ENCODE data around the gene HHAT.

HHAT gene

DNA sequence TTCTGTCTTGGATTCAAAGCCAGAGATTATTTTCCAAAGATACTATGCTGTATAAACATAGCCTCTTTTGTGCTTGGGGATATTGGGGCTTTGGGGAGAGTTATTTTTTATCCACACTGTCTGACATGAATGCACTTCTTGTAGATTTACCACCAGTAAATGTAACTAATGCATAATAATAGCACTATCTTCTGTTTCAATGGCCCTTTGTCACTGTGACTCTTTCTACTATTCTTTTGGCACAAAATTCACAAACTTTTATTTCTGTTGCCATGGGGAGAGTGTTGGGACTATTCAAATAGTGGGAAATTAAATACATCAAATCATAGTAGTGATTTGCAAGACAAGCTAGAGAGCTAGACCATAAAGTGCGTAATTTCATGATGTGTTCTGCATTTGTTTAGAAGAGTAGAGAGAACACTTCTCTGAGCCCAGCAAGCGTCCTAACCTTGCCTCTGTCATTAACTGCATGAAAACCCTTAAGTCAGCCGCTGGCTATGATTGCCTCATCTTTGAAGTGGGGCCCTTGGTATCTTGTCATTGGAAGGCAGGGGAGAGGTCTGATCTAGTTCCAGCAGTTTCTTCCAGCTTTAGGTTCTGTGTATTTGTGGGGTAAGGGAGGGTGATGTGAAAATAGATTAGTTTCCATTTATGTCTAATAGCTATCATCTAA is 154.4 kb downstream of the HHAT start:
- no peak for DNase-seq (ENCODE audit: low read depth, low spot score)

DNA sequence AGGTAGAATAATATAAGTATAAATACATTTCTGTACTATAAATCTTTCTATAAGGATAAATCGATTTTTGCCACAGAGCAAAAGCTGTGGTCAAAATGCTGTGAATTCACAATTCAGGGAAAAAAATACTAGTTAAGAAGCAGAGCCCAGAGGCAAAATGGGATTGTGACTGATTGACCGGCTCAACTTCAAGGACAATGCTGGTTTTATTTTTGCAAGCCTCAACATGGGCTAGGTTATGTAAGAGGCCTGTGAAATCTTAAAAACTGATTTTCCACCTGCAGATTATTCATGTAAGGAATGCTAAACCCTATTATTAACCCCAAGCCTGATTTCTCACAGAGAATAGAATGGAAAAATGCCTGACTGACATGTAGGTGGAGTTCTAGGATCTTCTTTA is 155.1 kb downstream of the HHAT start:
- DNase-seq (ENCODE audit: low read depth, low spot score) = no peak

- no peak for DNase-seq (ENCODE audit: low read depth, low spot score)
Measured at GRCh38 chr1:210487021-210487420, 158.3 kb downstream of the HHAT start.

- DNase-seq (ENCODE audit: low read depth, low spot score) = no peak
Measured at GRCh38 chr1:210489491-210489890, 160.8 kb downstream of the HHAT start.

DNA sequence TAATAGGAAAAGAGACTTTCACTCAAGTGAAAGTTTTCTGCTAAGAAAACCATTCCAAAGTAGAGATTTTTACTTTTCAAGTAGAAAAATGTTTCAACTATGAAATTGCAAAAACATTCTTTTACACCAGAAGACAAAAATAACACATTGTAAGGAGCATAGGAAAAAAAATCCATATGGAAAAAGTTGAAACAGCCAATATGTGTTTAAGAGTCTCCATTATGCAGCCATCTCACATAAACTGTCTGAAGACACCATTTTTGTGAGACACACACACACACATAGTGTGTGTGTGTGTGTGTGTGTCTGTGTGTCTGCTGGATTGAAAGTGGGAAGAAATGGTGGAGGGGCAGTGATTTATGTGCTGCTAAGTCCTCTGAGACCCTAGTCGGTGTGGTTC is 162.1 kb downstream of the HHAT start:
- no peak for DNase-seq (ENCODE audit: low read depth, low spot score)

GRCh38 chr1:210496063-210496462 is 167.4 kb downstream of the HHAT start:
- no peak for DNase-seq (ENCODE audit: low read depth, low spot score)

GRCh38 chr1:210499956-210500355 is 171.3 kb downstream of the HHAT start:
- DNase-seq (ENCODE audit: low read depth, low spot score) = no peak

- no peak for DNase-seq (ENCODE audit: low read depth, low spot score)
Measured at GRCh38 chr1:210500831-210501230, 172.1 kb downstream of the HHAT start.

DNA sequence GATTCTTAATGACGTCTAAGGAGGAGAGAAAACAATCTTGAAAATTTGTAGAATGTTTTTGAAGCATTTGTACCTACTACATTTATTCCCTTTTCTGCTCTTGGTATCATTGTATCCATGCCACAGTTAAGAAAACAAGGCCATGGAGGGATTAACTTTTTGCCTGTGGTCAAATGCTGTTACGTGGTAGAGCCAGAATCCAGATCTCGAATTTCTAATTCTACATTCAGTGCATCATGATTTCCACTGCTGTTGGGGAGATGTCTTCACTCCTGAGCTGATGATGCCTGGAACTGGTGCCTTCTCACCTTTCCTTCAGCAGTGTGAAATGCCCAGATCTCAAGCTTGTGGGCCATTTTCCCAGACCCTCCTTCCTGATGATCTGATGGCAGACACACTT is 175.6 kb downstream of the HHAT start:
- no peak for DNase-seq (ENCODE audit: low read depth, low spot score)

- no peak for DNase-seq (ENCODE audit: low read depth, low spot score)
Measured at GRCh38 chr1:210505601-210506496, 177.1 kb downstream of the HHAT start.

GRCh38 chr1:210506689-210507088 is 178.0 kb downstream of the HHAT start:
- no peak for DNase-seq (ENCODE audit: low read depth, low spot score)

DNA sequence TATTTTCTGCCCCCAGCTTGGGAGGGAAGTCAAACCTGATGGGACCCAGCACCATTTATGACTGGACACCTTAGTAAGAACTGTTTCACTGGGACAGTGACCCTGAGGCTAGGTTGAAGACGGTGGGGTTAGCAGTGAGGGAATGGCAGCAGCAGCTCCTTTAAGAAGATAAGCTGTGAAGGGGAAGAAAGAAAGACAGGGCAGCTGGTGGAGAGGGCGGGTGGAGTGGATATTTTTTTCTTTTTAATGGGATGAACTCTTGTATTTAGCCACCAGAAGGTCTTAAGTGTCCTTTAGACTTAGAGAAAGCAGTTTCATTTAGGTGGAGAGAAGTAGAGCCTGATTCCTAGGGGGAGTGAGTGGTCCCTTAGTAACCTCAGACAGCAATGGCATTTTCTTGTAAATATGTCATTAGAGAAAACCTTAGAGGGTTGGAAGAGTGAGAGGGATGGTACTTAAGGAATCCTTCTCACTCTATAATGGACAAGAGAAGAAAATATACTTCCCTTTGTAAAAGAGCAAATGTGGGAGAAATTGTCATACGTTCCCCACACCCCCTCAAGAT is 187.5 kb downstream of the HHAT start:
- no peak for DNase-seq (ENCODE audit: low read depth, low spot score)

DNA sequence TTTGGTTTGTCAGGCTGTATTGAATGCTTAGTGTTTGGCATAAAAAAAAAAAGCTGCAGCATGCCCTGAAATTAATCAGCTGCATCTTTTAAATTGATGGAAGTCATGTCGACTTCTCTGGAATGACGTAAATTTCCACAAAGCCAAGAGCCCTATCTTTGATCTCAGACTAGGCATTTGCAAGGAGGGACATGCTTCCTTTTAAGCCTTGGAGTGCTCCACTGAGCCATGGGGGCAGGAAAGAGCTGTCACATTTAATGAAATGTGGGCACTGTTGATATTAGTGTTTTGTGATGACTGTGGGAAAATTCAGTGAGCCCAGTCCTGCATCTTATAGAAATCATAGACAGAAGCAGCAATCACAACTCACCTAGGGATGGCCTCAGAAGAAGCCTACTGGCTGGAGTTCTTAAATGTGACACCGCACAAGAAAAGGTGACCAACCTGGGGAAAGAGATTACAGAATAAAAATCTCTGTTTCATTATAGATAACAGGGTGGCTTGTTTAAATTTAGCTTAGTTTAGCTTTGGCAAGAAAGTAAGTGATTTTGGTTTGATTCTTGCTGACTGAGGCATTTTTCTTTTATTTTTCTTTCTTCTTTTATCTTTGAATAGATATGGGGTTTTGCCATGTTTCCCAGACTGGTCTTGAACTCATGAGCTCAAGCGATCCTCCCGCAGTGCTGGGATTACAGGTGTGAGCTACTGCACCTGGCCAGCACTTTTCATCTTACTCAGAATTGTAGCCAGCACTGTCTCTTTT is 188.2 kb downstream of the HHAT start:
- no peak for DNase-seq (ENCODE audit: low read depth, low spot score)

GRCh38 chr1:210523830-210524229 is 195.1 kb downstream of the HHAT start:
- no peak for DNase-seq (ENCODE audit: low read depth, low spot score)

- DNase-seq (ENCODE audit: low read depth, low spot score) = no peak
Measured at GRCh38 chr1:210525716-210526454, 197.2 kb downstream of the HHAT start.

GRCh38 chr1:210527091-210527490 is 198.4 kb downstream of the HHAT start:
- no peak for DNase-seq (ENCODE audit: low read depth, low spot score)

GRCh38 chr1:210531475-210532222 is 202.9 kb downstream of the HHAT start:
- DNase-seq (ENCODE audit: low read depth, low spot score) = no peak

DNA sequence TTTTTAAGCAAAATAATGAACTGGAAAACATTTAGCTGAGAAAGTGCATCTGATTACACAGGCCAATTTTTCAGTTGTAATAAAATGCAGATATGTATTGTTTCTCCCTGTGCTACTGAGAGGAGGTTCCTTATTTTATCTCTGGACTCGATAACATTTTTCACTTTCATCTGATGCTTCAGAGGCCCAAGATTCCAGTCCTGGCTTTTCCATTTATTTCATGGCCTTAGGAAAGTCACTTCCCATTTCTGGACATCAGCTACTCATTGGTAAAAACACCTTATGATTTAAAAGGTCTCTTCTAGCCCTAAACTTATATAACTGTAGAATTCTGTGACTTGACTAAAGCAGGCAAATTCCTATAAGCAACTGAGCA is 203.5 kb downstream of the HHAT start:
- no peak for DNase-seq (ENCODE audit: low read depth, low spot score)

GRCh38 chr1:210535761-210536160 is 207.1 kb downstream of the HHAT start:
- no peak for DNase-seq (ENCODE audit: low read depth, low spot score)

GRCh38 chr1:210536254-210536961 is 207.7 kb downstream of the HHAT start:
- DNase-seq (ENCODE audit: low read depth, low spot score) = no peak
